Ishikawa (cell line): ENCODE results near the gene CLIC4.

Experiments
- CREB1 ChIP-seq: IDR thresholded peaks from 2 replicates; pipeline ENCODE4 v1.6.1; 2012; ENCODE audit warnings: low read depth
- EGR1 ChIP-seq: IDR thresholded peaks from 2 replicates; pipeline ENCODE4 v1.6.1; 2012
- EP300 ChIP-seq: IDR thresholded peaks from 2 replicates; pipeline ENCODE4 v1.6.1; 2012; ENCODE audit warnings: borderline replicate concordance
- MAX ChIP-seq: IDR thresholded peaks from 2 replicates; pipeline ENCODE4 v1.6.1; 2012
- RAD21 ChIP-seq: IDR thresholded peaks from 2 replicates; pipeline ENCODE4 v1.6.1; 2012; ENCODE audit warnings: low read depth
- REST ChIP-seq: IDR thresholded peaks from 2 replicates; pipeline ENCODE4 v1.6.1; 2012; ENCODE audit warnings: low read depth, mild to moderate bottlenecking
- TAF1 ChIP-seq: IDR thresholded peaks from 2 replicates; pipeline ENCODE4 v1.6.1; 2012; ENCODE audit warnings: low read depth, mild to moderate bottlenecking
- TCF12 ChIP-seq: IDR thresholded peaks from 2 replicates; pipeline ENCODE4 v1.6.1; 2012; ENCODE audit warnings: low read depth
- TEAD4 ChIP-seq: IDR thresholded peaks from 2 replicates; pipeline ENCODE4 v1.6.1; 2012

- TF ChIP-seq RAD21 (no peak), TAF1 (no peak), MAX (no peak), TCF12 (no peak), TEAD4 (no peak), EGR1 (no peak), REST (no peak), EP300 (no peak), CREB1 (no peak)
These were observed 20.2 kb downstream of the CLIC4 start for GRCh38 chr1:24765308-24765988.
